Left ventricle myocardium inferior (tissue), 1 donor: ENCODE measurements around the gene ALOX12B. TPM values are rescaled to one million over a fixed set of nuclear protein-coding genes. Genes with fewer than 3 reads are reported as not detected.

Experiments used
- DNase-seq: peaks from one replicate; pipeline ENCODE4 v3.0.0-alpha.2; 2020
- H3K27ac ChIP-seq: fragments of 200-600 bp; replicated peaks from 2 replicates; pipeline ENCODE4 v1.8.0; 2021
- H3K27me3 ChIP-seq: fragments of 200-600 bp; 2 replicates; pipeline ENCODE4 v1.8.0; 2021; ENCODE audit warnings: low read depth
- H3K36me3 ChIP-seq: fragments of 200-600 bp; 2 replicates; pipeline ENCODE4 v1.8.0; 2021
- H3K4me1 ChIP-seq: fragments of 200-600 bp; 2 replicates; pipeline ENCODE4 v1.8.0; 2021
- H3K4me3 ChIP-seq: fragments of 200-600 bp; 2 replicates; pipeline ENCODE4 v1.8.0; 2021; ENCODE audit warnings: mild to moderate bottlenecking, moderate library complexity
- H3K9me3 ChIP-seq: fragments of 200-600 bp; replicated peaks from 2 replicates; pipeline ENCODE4 v1.8.0; 2021
- CTCF ChIP-seq: fragments of 200-600 bp; IDR thresholded peaks from 2 replicates; pipeline ENCODE4 v1.8.0; 2021; ENCODE audit warnings: antibody characterized with exemption, mild to moderate bottlenecking, borderline replicate concordance
- intact Hi-C: fragments of 100-400 bp; cut with micrococcal nuclease; formaldehyde crosslinking; loops from one replicate; pipeline ENCODE4 v1.11.0; 2022
- total RNA-seq: library from RNA; stranded (reverse); fragmentation: NEBNext Ultra II Directional; extraction: Animal tissue kit (Norgen Biotek cat#: 25700); gene quantifications from one replicate; pipeline ENCODE4 v1.2.1, GENCODE V29; 2021
- donor health status: DM: no; HTN: yes; CAD: no; lungs with severe emphysema.

ALOX12B gene
- total RNA-seq, 1 donor from 2014 or later: not detected

DNA sequence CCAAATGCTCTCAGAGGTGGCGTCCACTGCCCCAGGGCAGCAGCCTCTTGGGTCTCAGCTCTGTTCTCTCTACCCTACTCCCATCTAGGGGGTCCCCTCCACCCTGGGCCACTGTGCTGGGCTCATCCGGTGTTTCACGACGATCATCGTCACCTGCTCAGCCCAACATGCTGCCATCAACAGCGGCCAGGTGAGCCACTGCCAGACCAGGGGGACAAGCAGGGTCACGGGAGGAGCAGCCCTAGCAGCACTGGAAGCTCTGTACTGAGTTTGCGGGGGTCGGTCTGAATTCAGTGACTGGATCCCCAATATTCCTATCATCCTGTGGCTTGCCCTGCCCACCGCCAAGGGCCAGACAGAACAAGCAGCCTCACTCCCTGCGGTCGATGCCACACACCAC, 16.0 kb downstream of the ALOX12B start:
- Histone ChIP-seq H3K36me3 (no peaks in the 10 kb centered on the region), H3K27ac (no peak overlapping the region), H3K4me3 (no peak overlapping the region), H3K27me3 (peaks cover 83% of the 10 kb centered on the region), H3K9me3 (no peaks in the 10 kb centered on the region), H3K4me1 (peaks cover 20% of the 10 kb centered on the region)
- no peak for DNase-seq
- intact Hi-C loops: no loop called here
- TF ChIP-seq CTCF: no peak

DNA sequence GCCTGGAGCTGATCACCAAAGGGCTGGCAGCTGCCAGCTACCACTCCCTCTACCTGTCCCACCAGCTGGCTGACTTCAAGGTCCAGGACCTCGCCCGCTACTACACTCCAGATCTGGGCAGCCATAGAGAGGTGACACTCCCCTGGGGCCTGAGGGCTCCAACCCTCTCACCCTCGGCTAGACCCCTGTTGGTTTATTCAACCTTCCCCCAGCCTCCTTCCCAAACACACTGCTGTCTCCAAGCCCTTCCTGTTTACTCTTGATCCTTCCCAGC, 18.0 kb downstream of the ALOX12B start:
- peaks cover 20% of the 10 kb centered on the region for H3K4me1 ChIP-seq
- peaks cover 80% of the 10 kb centered on the region for H3K27me3 ChIP-seq
- no peak overlapping the region for H3K4me3 ChIP-seq
- no peak for DNase-seq
- no peak overlapping the region for H3K27ac ChIP-seq
- H3K36me3 ChIP-seq: no peaks in the 10 kb centered on the region
- intact Hi-C loops: no loop called here
- no peak for TF ChIP-seq CTCF
- no peaks in the 10 kb centered on the region for H3K9me3 ChIP-seq

DNA sequence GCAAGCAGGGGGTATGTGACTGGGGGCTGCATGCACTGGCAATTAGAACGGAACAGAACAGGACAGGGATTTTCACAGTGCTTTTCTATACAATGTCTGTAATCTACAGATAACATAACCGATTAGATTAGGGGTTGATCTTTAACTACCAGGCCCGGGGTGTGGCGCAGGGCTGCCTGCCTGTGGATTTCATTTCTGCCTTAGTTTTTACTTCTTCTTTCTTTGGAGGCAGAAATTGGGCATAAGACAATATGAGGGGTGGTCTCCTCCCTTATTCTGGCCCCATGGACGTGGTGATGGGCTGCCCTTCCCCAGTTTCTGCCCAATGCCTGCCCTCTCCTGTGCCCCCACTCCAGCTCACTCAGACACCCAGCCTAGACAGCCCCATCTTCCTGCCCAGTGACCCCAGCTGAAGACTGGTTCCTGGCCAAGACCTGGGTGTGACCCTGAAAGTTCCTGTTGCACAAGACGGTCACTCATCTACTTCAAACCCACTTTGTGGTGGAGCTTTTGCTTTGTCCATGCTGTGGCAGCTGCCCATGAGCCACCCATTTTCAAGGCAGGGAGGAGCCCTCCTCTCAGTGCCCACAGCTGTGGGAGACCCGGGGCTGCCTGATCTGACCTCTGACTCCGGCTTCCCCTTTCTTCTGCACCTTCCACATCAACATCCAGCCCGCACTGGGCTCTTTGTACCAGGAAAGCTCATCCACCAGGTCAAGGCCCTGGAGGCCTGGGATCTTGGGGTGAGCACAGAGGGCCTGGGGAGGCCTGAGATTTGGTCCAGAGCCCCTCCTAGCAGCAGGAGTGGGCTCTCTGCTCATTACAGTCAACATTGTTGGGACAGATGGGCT, 18.6 kb downstream of the ALOX12B start:
- Histone ChIP-seq H3K9me3 (no peaks in the 10 kb centered on the region), H3K4me1 (peaks cover 18% of the 10 kb centered on the region), H3K27ac (no peak overlapping the region), H3K4me3 (no peak overlapping the region), H3K27me3 (peaks cover 80% of the 10 kb centered on the region), H3K36me3 (no peaks in the 10 kb centered on the region)
- intact Hi-C loops: no loop called here
- peak; percentile 34 for DNase-seq
- TF ChIP-seq CTCF: no peak

DNA sequence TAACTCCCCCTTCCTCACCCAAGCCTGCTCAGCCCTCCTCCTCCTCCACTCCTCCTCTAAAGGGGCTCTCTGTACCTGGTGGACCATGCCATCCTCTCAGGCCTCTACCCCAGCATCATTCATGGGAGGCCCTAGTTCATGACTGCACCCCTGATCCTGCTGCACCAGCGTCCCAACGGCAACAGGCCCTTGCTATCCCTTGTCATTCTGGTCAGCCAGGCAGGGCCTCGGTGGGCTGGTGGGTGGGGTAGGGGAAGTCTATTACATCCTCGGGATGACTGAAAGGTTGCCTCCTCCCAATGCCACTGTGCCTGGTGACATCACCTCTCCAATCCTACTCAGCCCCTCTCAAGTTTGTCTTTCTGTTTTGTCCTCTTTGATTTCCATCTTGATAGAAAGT, 19.7 kb downstream of the ALOX12B start:
- Histone ChIP-seq H3K36me3 (no peaks in the 10 kb centered on the region), H3K9me3 (no peaks in the 10 kb centered on the region), H3K4me3 (no peak overlapping the region), H3K27me3 (peaks cover 80% of the 10 kb centered on the region), H3K4me1 (peaks cover 8% of the 10 kb centered on the region), H3K27ac (no peak overlapping the region)
- DNase-seq: no peak
- no peak for TF ChIP-seq CTCF
- intact Hi-C loops: no loop called here

- H3K4me3 ChIP-seq: no peak overlapping the region
- no peak for DNase-seq
- H3K27me3 ChIP-seq: peaks cover 80% of the 10 kb centered on the region
- intact Hi-C loops: no loop called here
- TF ChIP-seq CTCF: no peak
- peaks cover 9% of the 10 kb centered on the region for H3K4me1 ChIP-seq
- no peaks in the 10 kb centered on the region for H3K9me3 ChIP-seq
- H3K36me3 ChIP-seq: no peaks in the 10 kb centered on the region
- no peak overlapping the region for H3K27ac ChIP-seq
These were observed 20.4 kb downstream of the ALOX12B start for GRCh38 chr17:8066841-8067775.
